Measurements from ENCODE around the gene NTN1.
"Not testable (repeated sequence)": the region's sequence is repeated elsewhere in the genome, so short reads cannot be mapped to it uniquely, and the experiment has no call there.

NTN1 gene

DNA sequence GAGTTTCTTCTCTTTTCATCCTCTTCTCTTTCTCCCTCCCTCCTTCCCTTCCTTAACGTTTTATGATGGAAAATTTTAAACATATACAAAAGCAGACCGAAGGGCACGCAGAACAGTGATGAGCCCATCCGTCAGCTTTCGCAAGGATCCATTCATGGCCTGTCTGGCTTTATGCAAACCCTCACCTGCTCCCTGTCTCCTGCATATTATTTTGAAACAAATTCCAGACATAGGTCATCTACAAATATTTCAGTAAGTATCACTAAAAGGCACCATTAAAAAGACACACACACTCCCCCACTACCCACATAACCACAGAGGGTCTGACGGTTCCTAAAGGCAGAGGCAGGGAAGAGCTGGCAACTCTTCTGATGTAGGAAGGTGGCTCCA is 235.0 kb downstream of the NTN1 start:
- TF ChIP-seq, protein P1, sequence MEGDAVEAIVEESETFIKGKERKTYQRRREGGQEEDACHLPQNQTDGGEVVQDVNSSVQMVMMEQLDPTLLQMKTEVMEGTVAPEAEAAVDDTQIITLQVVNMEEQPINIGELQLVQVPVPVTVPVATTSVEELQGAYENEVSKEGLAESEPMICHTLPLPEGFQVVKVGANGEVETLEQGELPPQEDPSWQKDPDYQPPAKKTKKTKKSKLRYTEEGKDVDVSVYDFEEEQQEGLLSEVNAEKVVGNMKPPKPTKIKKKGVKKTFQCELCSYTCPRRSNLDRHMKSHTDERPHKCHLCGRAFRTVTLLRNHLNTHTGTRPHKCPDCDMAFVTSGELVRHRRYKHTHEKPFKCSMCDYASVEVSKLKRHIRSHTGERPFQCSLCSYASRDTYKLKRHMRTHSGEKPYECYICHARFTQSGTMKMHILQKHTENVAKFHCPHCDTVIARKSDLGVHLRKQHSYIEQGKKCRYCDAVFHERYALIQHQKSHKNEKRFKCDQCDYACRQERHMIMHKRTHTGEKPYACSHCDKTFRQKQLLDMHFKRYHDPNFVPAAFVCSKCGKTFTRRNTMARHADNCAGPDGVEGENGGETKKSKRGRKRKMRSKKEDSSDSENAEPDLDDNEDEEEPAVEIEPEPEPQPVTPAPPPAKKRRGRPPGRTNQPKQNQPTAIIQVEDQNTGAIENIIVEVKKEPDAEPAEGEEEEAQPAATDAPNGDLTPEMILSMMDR (IDR thresholded peaks at IDR 0.05; ENCODE audit: low read depth, low read length) = no peak
- DNase-seq (ENCODE audit: extremely low read depth, low read depth) = no peak

DNA sequence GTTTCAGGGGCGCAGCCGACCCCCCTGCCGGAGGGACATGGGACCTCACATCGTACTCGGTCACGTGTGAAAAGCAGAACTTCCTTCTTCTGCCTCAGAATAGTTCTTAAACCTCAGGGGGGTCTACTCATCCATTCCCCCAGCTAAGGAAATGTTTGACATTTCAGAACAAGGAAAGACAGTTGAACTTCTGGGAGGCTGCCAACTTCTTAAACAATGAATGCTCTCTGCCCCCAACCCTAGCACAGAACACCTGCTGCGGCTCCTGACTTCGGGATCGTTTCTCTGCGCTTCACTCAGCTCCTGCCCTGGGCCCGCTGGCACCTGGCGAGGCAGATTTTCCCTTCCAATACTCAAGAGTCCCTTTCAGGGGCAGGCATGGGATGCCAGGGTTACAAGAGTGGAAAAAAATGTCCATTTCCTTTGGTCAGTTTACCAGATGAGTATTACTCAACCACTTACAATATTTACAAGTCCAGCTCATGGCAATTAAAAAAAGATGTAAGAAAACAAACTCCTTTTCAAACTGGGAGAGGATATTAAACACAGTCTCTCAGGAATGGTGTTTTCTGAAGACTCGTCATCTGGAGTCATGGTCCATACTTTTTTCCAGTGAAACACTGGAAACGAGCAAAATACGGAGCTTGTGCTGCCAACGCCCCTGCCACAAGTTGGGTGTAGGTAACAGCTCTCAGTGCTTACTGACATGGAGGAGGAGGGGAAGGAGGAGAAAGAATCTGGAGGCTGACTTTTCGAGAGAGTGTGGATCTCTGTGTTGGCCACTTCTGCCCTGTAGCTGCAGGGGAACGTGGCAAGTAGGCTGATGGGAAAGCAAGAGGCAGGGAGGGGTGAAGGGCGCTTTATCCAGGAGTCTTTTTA is 235.7 kb downstream of the NTN1 start:
- DNase-seq (ENCODE audit: extremely low read depth, low read depth) = no peak

DNA sequence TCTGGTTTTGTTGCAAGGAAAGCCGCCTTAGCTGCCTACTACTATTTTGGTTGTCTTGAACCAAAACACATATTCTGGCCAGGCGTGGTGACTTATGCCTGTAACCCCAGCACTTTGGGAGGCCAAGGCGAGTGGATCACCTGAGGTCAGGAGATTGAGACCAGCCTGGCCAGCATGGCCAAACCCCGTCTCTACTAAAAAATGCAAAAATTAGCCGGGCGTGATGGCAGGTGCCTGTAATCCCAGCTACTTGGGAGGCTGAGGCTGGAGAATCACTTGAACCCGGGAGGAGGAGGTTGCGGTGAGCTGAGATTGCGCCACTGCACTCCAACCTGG is 236.3 kb downstream of the NTN1 start:
- DNase-seq (ENCODE audit: extremely low read depth, low read depth) = not testable (repeated sequence)

More for the DNA sequence above, 235.7 kb downstream of the NTN1 start:
- TF ChIP-seq, protein P1 (IDR thresholded peaks at IDR 0.05; ENCODE audit: low read depth, low read length) = no peak

DNA sequence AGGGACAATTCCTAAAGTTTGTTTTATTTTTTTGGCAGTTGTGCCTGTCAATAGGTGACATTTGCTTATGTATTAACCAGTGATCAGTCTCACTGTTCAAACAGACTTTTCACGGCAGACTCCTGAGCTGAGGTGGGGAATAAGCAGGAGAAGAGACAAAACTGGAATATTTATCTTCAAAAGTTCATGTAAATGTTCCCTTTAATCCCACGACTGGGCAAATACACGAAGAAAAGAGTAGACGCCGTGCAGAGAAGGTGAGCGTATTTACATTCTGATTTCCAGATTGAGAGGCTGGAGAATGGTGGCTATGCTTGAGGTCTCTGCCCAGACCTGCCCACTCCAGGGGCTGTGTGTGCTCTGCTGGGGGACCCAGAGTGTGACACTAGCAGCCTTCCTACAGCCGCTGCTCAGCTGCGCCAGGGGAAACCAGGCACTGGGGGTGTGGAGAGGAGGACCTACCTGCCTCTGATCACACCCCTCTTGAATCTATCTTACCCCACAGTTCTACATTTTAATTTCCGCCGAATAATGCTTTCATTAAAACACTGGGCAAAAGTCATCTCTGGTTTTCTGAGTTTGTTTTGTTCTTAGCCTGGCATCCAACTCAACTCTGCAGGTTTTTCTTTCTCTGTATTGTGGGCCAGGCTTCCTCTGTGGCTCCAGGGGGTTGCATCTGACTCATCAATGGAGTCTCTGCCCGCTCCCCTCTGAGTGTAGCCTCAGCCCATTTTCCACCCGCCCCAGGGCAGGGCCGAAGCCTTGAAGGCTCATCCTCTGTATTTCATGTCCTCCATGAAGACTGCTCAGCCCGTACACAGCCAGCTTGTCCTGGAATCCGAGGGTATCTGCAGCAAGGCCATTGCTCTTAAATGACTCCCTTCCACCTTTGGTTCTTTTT is 237.1 kb downstream of the NTN1 start:
- TF ChIP-seq, protein P1 (IDR thresholded peaks at IDR 0.05; ENCODE audit: low read depth, low read length) = no peak
- DNase-seq (ENCODE audit: extremely low read depth, low read depth) = no peak

DNA sequence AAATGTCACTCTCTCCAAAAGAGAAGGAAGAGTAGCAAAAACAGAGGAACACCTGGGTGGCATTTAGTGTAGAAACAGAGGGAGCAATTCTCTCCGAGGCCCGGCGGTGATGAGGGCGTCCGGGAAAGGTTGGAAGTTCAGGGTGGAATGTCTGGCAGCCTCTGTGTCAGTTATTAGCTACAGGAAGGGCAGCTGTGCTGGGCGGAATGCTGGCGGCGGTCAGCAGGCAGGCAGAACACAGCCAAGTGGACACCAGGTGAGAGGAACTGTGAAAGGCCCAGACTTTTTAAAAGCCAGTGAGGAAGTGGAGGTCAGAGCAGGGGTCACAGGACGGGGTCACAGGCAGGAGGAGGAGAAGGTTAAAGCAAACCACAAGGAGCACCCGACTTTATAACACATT is 238.1 kb downstream of the NTN1 start:
- TF ChIP-seq, protein P1 (IDR thresholded peaks at IDR 0.05; ENCODE audit: low read depth, low read length) = no peak
- no peak for DNase-seq (ENCODE audit: extremely low read depth, low read depth)

DNA sequence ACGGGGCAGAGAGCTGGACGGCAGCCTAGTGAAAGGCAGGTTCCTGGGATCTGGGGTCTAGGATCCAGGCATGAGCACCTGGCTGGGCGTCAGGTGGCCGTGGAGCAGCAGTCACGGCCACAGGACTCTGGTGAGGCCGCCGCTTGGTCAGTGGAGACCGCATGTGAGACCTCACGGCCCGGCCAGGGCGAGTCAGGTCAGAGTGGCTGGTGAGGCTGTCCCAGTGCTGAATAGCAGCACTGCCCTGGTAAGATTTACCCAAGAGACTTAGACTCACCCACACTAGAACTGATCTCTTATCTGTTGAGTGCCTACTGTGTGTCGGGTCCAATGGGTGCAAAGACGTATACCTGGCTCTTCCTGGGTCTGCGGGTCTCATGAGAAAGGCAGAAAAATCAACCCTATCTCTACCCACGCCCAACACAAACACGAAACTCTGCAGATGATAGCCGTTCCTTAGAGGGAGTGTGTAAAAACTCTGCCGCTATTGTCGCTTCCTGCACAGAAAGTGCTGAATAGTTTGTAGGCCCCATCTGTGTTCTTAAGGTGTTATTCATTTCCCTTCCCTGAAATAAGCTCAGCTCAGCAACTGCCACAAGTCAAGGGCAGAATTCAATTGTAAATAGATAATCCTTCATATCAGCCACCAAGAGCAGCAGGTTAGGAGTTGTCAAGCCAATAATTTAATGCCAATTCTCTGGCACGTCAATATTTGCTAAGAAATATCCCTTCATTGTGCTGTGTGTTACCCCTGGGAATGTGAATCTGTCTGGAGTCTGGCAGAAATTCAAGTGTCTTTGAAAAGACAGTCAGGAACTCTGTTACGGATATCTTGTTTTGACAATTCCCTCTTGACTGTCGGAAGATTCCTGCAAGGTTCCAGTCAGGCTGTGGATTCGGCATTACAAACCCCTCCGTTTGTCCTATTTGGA is 240.0 kb downstream of the NTN1 start:
- TF ChIP-seq, protein P1 (IDR thresholded peaks at IDR 0.05; ENCODE audit: low read depth, low read length) = no peak
- no peak for DNase-seq (ENCODE audit: extremely low read depth, low read depth)

DNA sequence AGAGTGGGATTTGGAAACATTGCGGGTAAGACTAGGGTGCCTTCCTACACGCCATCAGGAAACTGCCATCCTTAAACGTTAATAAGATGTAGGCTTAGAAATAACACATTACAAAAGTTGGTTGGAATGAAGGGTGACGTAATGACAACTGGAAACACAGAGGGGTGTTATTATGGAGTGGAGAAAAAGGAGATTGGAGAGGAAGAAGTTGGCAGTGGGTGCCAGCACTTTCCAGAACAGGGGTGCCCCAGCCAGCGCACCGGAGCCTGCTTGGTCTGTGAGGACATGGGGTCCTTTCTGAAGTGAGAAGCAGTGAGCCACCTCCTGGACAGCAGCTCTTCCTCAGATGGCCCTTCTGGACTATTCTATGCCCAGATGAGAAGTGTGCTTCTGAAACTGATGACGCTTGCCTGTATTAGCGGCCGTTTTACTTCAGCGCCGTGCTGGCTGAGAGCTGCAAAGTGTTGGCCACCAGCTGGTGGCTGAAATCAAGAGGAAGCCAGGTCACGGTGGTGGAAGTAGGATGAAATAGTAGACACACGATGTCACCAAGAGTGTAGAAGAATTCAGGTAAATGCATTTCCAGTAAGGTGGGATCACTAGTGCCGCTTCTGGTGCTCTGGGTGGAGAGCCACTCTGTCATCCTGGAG is 244.8 kb downstream of the NTN1 start:
- DNase-seq (ENCODE audit: extremely low read depth, low read depth) = no peak
- TF ChIP-seq, protein P1 (IDR thresholded peaks at IDR 0.05; ENCODE audit: low read depth, low read length) = no peak
